HepG2 (cell line): ENCODE data around the gene TEKT5. TPM values are rescaled to one million over a fixed set of nuclear protein-coding genes. Genes with fewer than 3 reads are reported as not detected.
A peak's percentile ranks its signal among the peaks of the same experiment; 100 is the strongest.

Experiments
- ATF1 ChIP-seq: IDR thresholded peaks from 2 replicates; pipeline ENCODE4 v1.6.1; 2016; ENCODE audit warnings: mild to moderate bottlenecking, control low read depth
- ATF7 ChIP-seq, 2 experiments: fragments of 450-650 bp in 1 of 2; sonication (generic) in 1 of 2; formaldehyde crosslinking in 1 of 2; IDR thresholded peaks; 2 replicates each; pipeline versions ENCODE4 v1.4.0 to v1.6.1; 2016 to 2020; ENCODE audit warnings: antibody characterized with exemption in 1 of 2, mild to moderate bottlenecking in 1 of 2, missing genetic modification reagents in 1 of 2
- CBX2 ChIP-seq, 2 experiments: fragments of 200-600 bp in 1 of 2; sonication (generic); formaldehyde crosslinking in 1 of 2; IDR thresholded peaks; 2 replicates each; pipeline versions ENCODE4 v1.7.0 to v1.8.1; 2018 to 2022; ENCODE audit warnings: low read depth in 2 of 2, low read length in 1 of 2, mild to moderate bottlenecking in 1 of 2, missing genetic modification reagents in 1 of 2
- DPF2 ChIP-seq: sonication (generic); formaldehyde crosslinking; IDR thresholded peaks from 2 replicates; pipeline ENCODE4 v1.4.0; 2020; ENCODE audit warnings: mild to moderate bottlenecking, low read depth, missing genetic modification reagents, borderline replicate concordance
- HMGA1 ChIP-seq: sonication (generic); formaldehyde crosslinking; conservative IDR thresholded peaks from 2 replicates; pipeline ENCODE4 v1.4.0; 2020; ENCODE audit warnings: missing genetic modification reagents
- MBD4 ChIP-seq: IDR thresholded peaks from 2 replicates; pipeline ENCODE4 v1.6.1; 2012; ENCODE audit warnings: low read length, inconsistent platforms, borderline replicate concordance
- MLLT10 ChIP-seq: sonication (generic); formaldehyde crosslinking; IDR thresholded peaks from 2 replicates; pipeline ENCODE4 v1.4.0; 2020; ENCODE audit warnings: missing genetic modification reagents
- MTF2 ChIP-seq: sonication (generic); formaldehyde crosslinking; IDR thresholded peaks from 2 replicates; pipeline ENCODE4 v1.5.0; 2020; ENCODE audit warnings: missing genetic modification reagents, borderline replicate concordance
- NPAS2 ChIP-seq: sonication (generic); formaldehyde crosslinking; IDR thresholded peaks from 2 replicates; pipeline ENCODE4 v1.8.0; 2022; ENCODE audit warnings: mild to moderate bottlenecking, missing genetic modification reagents, borderline replicate concordance
- RAD51 ChIP-seq: fragments of 450-650 bp; IDR thresholded peaks from 2 replicates; pipeline ENCODE4 v1.6.1; 2016; ENCODE audit warnings: borderline replicate concordance
- STAG1 ChIP-seq: sonication (generic); formaldehyde crosslinking; IDR thresholded peaks from 2 replicates; pipeline ENCODE4 v1.4.0; 2020; ENCODE audit warnings: missing genetic modification reagents
- TCF7 ChIP-seq: sonication (generic); IDR thresholded peaks from 2 replicates; pipeline ENCODE4 v1.6.1; 2016; ENCODE audit warnings: antibody characterized with exemption, low read depth
- TEAD2 ChIP-seq: sonication (generic); formaldehyde crosslinking; IDR thresholded peaks from 2 replicates; pipeline ENCODE4 v1.9.0; 2021; ENCODE audit warnings: missing genetic modification reagents
- ZBTB8A ChIP-seq: sonication (generic); formaldehyde crosslinking; IDR thresholded peaks from 2 replicates; pipeline ENCODE4 v1.4.0; 2020; ENCODE audit warnings: mild to moderate bottlenecking, low read depth, missing genetic modification reagents, borderline replicate concordance
- ZNF160 ChIP-seq: sonication (generic); formaldehyde crosslinking; IDR thresholded peaks from 2 replicates; pipeline ENCODE4 v1.8.0; 2022; ENCODE audit warnings: mild to moderate bottlenecking, inconsistent platforms, missing genetic modification reagents
- ZNF180 ChIP-seq: sonication (generic); formaldehyde crosslinking; IDR thresholded peaks from 2 replicates; pipeline ENCODE4 v1.4.0; 2020; ENCODE audit warnings: low read depth, missing genetic modification reagents, borderline replicate concordance
- ZNF234 ChIP-seq: sonication (generic); formaldehyde crosslinking; conservative IDR thresholded peaks from 2 replicates; pipeline ENCODE4 v1.5.1; 2020; ENCODE audit warnings: mild to moderate bottlenecking, missing genetic modification reagents
- ZNF33B ChIP-seq: sonication (generic); formaldehyde crosslinking; IDR thresholded peaks from 2 replicates; pipeline ENCODE4 v1.5.1; 2020; ENCODE audit warnings: mild to moderate bottlenecking, missing genetic modification reagents
- ZNF614 ChIP-seq: IDR thresholded peaks from 2 replicates; pipeline ENCODE4 v1.6.1; 2018; ENCODE audit warnings: missing biosample characterization, missing genetic modification reagents, inconsistent platforms, borderline replicate concordance
- ZNF644 ChIP-seq: IDR thresholded peaks from 2 replicates; pipeline ENCODE4 v1.6.1; 2016; ENCODE audit warnings: low read depth
- ZNF670 ChIP-seq: sonication (generic); formaldehyde crosslinking; IDR thresholded peaks from 2 replicates; pipeline ENCODE4 v1.8.0; 2022; ENCODE audit warnings: mild to moderate bottlenecking, missing genetic modification reagents, borderline replicate concordance
- ZNF674 ChIP-seq: sonication (generic); formaldehyde crosslinking; IDR thresholded peaks from 2 replicates; pipeline ENCODE4 v1.5.0; 2020; ENCODE audit warnings: low read depth, mild to moderate bottlenecking, missing genetic modification reagents
- polyA plus RNA-seq, 8 experiments: library from polyadenylated mRNA; depleted of rRNA in 3 of 8; stranded (reverse) in 7 of 8; unstranded in 1 of 8; fragments of >200 nt; fragmentation: Illumina TruSeq in 4 of 8; extraction: Trizol in 4 of 8; gene quantifications; 2 replicates each; pipeline versions ENCODE4 v1.2.1 to v1.2.3, GENCODE V29; 2011 to 2016; ENCODE audit warnings: low read depth in 4 of 8, missing spikeins in 1 of 8, mixed read lengths in 1 of 8; ENCODE audit not compliant: insufficient read depth in 1 of 8
- total RNA-seq, 5 experiments: library from RNA; depleted of rRNA; stranded (reverse); fragments of >200 nt; fragmentation: Illumina TruSeq; extraction: Trizol; gene quantifications; 2 replicates each; pipeline ENCODE4 v1.2.3, GENCODE V29; 2016; ENCODE audit warnings: low read depth in 1 of 5
- TF ChIP-seq, protein P1 (sequence below): sonication (generic); formaldehyde crosslinking; IDR thresholded peaks from 2 replicates; pipeline ENCODE4 v1.5.0; 2020; ENCODE audit warnings: missing genetic modification reagents, mild to moderate bottlenecking, borderline replicate concordance
- TF ChIP-seq, protein P2 (sequence below): sonication (generic); formaldehyde crosslinking; IDR thresholded peaks from 2 replicates; pipeline ENCODE4 v1.8.1; 2023; ENCODE audit warnings: missing genetic modification reagents, inconsistent platforms, borderline replicate concordance
- TF ChIP-seq, protein P3 (sequence below): sonication (generic); formaldehyde crosslinking; IDR thresholded peaks from 2 replicates; pipeline ENCODE4 v1.8.0; 2022; ENCODE audit warnings: mild to moderate bottlenecking, missing genetic modification reagents, moderate library complexity
- TF ChIP-seq, protein P4 (sequence below): sonication (generic); formaldehyde crosslinking; IDR thresholded peaks from 2 replicates; pipeline ENCODE4 v1.4.0; 2020; ENCODE audit warnings: missing genetic modification reagents
- TF ChIP-seq, protein P5 (sequence below): sonication (generic); formaldehyde crosslinking; IDR thresholded peaks from 2 replicates; pipeline ENCODE4 v1.8.1; 2022; ENCODE audit warnings: mild to moderate bottlenecking, missing genetic modification reagents

The TEKT5 gene
- total and polyA plus RNA-seq, 2 of the 13 experiments (the other 11 are each of a cell fraction or from before 2014, with no cell fraction given), result 0.16 TPM; not detected in 1

DNA sequence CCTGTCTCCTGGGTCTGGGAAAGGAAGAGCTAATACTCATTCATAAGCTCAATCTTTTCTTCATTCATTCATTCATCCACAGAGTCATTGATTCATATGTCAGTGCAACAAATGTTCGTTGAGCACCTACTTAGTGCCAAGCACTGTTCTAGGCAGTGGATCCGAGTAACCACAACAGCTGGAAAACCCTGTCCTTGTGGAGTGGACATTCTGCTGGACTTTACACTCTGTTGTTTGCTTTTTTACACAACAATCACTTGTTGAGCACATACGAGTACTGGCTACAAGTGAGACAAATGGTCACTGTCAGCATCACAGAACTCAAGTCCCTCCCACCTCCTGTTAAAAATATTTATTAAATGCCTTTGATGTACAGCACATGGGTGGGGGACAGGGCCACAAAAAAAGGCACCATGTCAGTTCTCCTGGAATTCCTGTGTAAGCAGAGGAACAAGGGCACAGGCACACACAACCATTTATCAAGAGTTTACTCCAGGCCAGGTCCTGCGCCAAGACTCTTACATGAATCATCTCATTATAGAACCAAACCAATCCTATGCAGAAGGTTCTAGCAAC lies 46.9 kb downstream of the TEKT5 start (continued):
- TF ChIP-seq, protein P1, sequence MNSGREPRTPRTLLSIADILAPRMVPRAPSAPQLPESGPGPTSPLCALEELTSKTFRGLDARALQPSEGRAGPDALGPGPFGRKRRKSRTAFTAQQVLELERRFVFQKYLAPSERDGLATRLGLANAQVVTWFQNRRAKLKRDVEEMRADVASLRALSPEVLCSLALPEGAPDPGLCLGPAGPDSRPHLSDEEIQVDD, result no peak
- TF ChIP-seq STAG1 (CRISPR knock-in tag) (peak; percentile 36; the same call in 1 of the 2 replicates), ZBTB8A (CRISPR knock-in tag) (peak; percentile 33; the same call in 1 of the 2 replicates), ZNF180 (CRISPR knock-in tag) (no peak), MLLT10 (CRISPR knock-in tag) (no peak), ZNF614 (CRISPR knock-in tag) (peak; percentile 99), ZNF674 (no peak), ZNF670 (peak; percentile 95), NPAS2 (CRISPR knock-in tag) (no peak), TCF7 (peak; percentile 99), ZNF160 (CRISPR knock-in tag) (peak; percentile 61; the same call in 1 of the 2 replicates), ZNF33B (CRISPR knock-in tag) (peak; percentile 84; the same call in 1 of the 2 replicates), DPF2 (CRISPR knock-in tag) (peak; percentile 100), RAD51 (0 out of 2 replicates have a peak, but pooled peaks have one; percentile 14), ZNF644 (CRISPR knock-in tag) (peak; percentile 99), ATF7 (IDR thresholded peaks at IDR 0.05) (peak; percentile 61), ATF7 (CRISPR knock-in tag; IDR thresholded peaks at IDR 0.05) (peak; percentile 92), MBD4 (no peak; the same call in 1 of the 2 replicates), HMGA1 (CRISPR knock-in tag) (no peak), ATF1 (CRISPR knock-in tag) (peak; percentile 85), CBX2 (IDR thresholded peaks at IDR 0.05; ENCODE audit: low read depth, low read length) (no peak), CBX2 (CRISPR knock-in tag; IDR thresholded peaks at IDR 0.05; ENCODE audit: low read depth) (no peak), TEAD2 (CRISPR knock-in tag) (no peak), ZNF234 (CRISPR knock-in tag) (no peak), MTF2 (no peak)
- TF ChIP-seq, protein P2, sequence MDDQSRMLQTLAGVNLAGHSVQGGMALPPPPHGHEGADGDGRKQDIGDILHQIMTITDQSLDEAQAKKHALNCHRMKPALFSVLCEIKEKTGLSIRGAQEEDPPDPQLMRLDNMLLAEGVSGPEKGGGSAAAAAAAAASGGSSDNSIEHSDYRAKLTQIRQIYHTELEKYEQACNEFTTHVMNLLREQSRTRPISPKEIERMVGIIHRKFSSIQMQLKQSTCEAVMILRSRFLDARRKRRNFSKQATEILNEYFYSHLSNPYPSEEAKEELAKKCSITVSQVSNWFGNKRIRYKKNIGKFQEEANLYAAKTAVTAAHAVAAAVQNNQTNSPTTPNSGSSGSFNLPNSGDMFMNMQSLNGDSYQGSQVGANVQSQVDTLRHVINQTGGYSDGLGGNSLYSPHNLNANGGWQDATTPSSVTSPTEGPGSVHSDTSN (CRISPR knock-in tag), result no peak
- TF ChIP-seq, protein P3, sequence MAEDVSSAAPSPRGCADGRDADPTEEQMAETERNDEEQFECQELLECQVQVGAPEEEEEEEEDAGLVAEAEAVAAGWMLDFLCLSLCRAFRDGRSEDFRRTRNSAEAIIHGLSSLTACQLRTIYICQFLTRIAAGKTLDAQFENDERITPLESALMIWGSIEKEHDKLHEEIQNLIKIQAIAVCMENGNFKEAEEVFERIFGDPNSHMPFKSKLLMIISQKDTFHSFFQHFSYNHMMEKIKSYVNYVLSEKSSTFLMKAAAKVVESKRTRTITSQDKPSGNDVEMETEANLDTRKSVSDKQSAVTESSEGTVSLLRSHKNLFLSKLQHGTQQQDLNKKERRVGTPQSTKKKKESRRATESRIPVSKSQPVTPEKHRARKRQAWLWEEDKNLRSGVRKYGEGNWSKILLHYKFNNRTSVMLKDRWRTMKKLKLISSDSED, result no peak
- TF ChIP-seq, protein P4, sequence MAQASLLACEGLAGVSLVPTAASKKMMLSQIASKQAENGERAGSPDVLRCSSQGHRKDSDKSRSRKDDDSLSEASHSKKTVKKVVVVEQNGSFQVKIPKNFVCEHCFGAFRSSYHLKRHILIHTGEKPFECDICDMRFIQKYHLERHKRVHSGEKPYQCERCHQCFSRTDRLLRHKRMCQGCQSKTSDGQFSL (CRISPR knock-in tag), result no peak
- TF ChIP-seq, protein P5, sequence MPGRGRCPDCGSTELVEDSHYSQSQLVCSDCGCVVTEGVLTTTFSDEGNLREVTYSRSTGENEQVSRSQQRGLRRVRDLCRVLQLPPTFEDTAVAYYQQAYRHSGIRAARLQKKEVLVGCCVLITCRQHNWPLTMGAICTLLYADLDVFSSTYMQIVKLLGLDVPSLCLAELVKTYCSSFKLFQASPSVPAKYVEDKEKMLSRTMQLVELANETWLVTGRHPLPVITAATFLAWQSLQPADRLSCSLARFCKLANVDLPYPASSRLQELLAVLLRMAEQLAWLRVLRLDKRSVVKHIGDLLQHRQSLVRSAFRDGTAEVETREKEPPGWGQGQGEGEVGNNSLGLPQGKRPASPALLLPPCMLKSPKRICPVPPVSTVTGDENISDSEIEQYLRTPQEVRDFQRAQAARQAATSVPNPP (CRISPR knock-in tag), result peak; percentile 94
